Measurements from ENCODE around the gene EGFL7. TPM values are rescaled to one million over a fixed set of nuclear protein-coding genes. Genes with fewer than 3 reads are reported as not detected.

Gene EGFL7
- polyA plus RNA-seq, 1 experiment: 3.9 TPM

DNA sequence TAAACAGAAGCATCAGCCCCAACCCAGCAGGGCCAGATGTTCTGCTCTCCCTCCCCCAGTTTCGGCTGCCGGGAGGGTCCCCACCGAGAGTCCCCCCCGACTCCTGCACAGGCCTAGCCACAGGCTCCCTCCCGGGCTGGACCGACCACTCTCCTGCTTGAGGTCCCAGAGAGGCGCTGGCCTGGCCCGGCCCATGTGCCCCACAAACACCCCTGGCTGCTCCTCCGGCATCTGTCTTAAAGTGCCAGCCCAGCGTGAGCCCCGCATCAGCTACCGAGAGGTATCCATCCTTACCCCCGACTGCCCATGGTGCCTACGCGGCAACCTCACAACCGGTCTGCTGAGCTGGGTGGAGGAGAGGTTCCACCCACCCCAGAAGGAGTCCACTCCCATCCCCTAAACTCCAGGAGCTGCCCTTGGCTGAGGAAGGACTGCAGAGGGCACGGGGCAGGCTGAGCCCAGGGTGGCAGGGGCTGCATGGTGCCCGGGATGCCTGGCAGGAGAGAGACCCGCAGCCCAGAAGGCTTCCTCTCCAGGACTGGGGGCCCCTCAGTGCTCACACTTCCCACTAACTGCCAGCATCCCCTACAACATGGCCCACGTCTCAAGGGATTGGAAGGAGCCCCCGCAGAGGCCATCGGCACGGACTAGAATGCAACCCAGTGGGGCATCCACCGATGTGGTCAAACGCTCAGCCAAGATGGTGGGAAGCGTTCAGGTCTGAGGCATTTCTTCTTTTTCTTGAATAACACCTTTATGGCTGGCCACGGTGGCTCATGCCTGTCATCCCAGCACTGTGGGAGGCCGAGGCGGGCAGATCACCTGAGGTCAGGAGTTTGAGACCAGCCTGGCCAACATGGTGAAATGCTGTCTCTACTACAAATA, 15.6 kb upstream of the EGFL7 start:
- CTCF ChIA-PET: interaction anchor here (0.7 to 6.0 kb wide), 2 partner anchors 161 to 986 kb away, joined by 5 to 55 read pairs; no protein-coding TSS in a partner anchor
- H3K27ac ChIP-seq (ENCODE audit: low read depth, low read length): no peak overlapping the region

DNA sequence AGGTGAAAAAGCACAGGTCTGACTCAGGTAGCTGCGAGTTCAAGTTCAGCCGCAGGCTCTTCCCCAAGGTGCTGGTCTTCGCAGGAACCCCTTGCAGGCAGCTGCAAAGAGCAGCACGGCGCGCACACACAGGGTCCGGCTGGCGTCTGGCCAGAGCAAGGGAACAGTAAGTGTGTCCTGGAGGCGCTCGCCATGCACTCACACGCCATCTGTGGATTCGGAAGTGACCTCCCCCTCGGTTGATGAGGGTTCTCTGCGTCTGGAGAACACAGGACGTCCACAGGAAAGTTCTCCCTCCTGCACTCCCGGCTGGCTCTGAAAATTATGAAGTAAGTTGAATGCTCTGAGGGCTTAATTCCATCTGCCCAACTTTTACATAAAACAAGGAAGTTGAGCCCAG, 14.0 kb upstream of the EGFL7 start:
- ChIA-PET POLR2A (no interaction called here), CTCF (no interaction called here)
- Histone ChIP-seq H3K4me3 (ENCODE audit: low read depth, low read length) (no peak overlapping the region), H3K27ac (ENCODE audit: low read depth, low read length) (no peak overlapping the region), H3K27me3 (ENCODE audit: control insufficient read depth, insufficient read depth, low read length) (peaks cover 18% of the 10 kb centered on the region), H3K9me3 (ENCODE audit: control insufficient read depth, insufficient read depth, low read length) (no peaks in the 10 kb centered on the region; the same call in 1 of the 2 replicates)
- TF ChIP-seq, protein P1, sequence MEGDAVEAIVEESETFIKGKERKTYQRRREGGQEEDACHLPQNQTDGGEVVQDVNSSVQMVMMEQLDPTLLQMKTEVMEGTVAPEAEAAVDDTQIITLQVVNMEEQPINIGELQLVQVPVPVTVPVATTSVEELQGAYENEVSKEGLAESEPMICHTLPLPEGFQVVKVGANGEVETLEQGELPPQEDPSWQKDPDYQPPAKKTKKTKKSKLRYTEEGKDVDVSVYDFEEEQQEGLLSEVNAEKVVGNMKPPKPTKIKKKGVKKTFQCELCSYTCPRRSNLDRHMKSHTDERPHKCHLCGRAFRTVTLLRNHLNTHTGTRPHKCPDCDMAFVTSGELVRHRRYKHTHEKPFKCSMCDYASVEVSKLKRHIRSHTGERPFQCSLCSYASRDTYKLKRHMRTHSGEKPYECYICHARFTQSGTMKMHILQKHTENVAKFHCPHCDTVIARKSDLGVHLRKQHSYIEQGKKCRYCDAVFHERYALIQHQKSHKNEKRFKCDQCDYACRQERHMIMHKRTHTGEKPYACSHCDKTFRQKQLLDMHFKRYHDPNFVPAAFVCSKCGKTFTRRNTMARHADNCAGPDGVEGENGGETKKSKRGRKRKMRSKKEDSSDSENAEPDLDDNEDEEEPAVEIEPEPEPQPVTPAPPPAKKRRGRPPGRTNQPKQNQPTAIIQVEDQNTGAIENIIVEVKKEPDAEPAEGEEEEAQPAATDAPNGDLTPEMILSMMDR (IDR thresholded peaks at IDR 0.05; ENCODE audit: low read depth, low read length): no peak
- no peak for DNase-seq (ENCODE audit: low read depth, low spot score)

More for the DNA sequence above, 15.6 kb upstream of the EGFL7 start:
- TF ChIP-seq, protein P1 (IDR thresholded peaks at IDR 0.05; ENCODE audit: low read depth, low read length): no peak
- Histone ChIP-seq H3K4me3 (ENCODE audit: low read depth, low read length) (no peak overlapping the region), H3K27me3 (ENCODE audit: control insufficient read depth, insufficient read depth, low read length) (peaks cover 21% of the 10 kb centered on the region), H3K9me3 (ENCODE audit: control insufficient read depth, insufficient read depth, low read length) (no peaks in the 10 kb centered on the region; the same call in 1 of the 2 replicates)
- DNase-seq (ENCODE audit: low read depth, low spot score): no peak
- POLR2A ChIA-PET: no interaction called here

DNA sequence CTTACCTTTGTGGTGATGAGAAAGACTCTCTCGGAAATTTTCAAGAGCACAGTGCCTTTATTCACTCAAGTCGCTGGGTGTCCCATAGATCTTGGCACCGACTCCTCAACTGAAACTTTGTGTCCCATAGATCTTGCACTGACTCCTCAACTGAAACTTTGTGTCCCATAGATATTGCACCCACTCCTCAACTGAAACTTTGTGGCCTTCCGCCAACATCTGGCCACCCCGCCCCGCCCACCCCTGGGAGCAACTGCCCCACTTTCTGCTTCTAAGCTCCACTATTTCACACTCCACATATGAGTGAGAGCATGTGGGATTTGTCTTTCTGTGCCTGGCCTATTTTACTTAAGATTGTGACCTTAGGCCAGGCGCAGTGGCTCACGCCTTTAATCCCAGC, 12.7 kb upstream of the EGFL7 start:
- CTCF ChIA-PET: interaction anchor here (1.2 kb wide), 1 partner anchor 166 kb away, joined by 3 read pairs; no protein-coding TSS in a partner anchor
- no peak for DNase-seq (ENCODE audit: low read depth, low spot score)
- H3K9me3 ChIP-seq (ENCODE audit: control insufficient read depth, insufficient read depth, low read length): no peaks in the 10 kb centered on the region; the same call in 1 of the 2 replicates
- H3K4me3 ChIP-seq (ENCODE audit: low read depth, low read length): no peak overlapping the region
- peaks cover 14% of the 10 kb centered on the region for H3K27me3 ChIP-seq (ENCODE audit: control insufficient read depth, insufficient read depth, low read length)
- TF ChIP-seq, protein P1 (IDR thresholded peaks at IDR 0.05; ENCODE audit: low read depth, low read length): no peak
- POLR2A ChIA-PET: no interaction called here
- H3K27ac ChIP-seq (ENCODE audit: low read depth, low read length): no peak overlapping the region

DNA sequence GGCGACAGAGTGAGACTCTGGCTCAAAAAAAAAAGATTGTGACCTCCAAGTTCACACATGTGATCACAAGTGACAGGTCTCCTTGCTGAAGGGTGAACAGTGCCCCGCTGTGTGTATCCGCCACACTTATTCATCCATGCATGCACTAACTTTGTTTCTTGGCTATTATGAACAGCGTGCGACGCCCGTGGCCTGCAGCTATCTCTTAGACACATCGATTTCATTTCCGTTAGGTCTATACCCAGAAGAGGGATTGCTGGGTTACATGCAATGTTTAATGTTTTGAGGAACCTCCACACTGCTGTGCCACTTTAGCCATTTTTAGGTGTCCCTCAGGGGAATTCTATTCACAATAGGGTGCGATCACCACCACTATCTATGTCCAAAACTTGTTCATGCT, 12.1 kb upstream of the EGFL7 start:
- Histone ChIP-seq H3K9me3 (ENCODE audit: control insufficient read depth, insufficient read depth, low read length) (no peaks in the 10 kb centered on the region; the same call in 1 of the 2 replicates), H3K4me3 (ENCODE audit: low read depth, low read length) (no peak overlapping the region), H3K27ac (ENCODE audit: low read depth, low read length) (no peak overlapping the region), H3K27me3 (ENCODE audit: control insufficient read depth, insufficient read depth, low read length) (peaks cover 14% of the 10 kb centered on the region)
- ChIA-PET CTCF (no interaction called here), POLR2A (no interaction called here)
- no peak for DNase-seq (ENCODE audit: low read depth, low spot score)
- TF ChIP-seq, protein P1 (IDR thresholded peaks at IDR 0.05; ENCODE audit: low read depth, low read length): no peak

DNA sequence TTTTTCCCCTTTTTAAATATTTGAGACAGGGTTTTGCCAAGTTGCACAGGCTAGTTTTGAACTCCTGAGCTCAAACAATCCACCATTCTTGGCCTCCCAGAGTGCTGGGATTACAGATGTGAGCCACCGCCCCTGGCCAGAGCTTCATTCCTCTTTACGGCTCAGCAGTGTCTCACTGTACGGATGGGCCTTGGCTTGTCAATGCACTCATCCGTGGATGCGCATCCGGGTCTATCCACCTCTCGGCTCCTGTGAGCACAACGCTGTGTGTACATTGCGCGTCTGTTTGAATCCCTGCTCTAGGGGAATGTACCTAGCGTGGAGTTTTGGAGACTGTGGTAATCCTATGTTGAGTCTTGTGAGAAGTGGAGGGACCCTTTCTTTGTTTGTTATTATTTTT, 10.9 kb upstream of the EGFL7 start:
- Histone ChIP-seq H3K27ac (ENCODE audit: low read depth, low read length) (no peak overlapping the region), H3K4me3 (ENCODE audit: low read depth, low read length) (no peak overlapping the region), H3K9me3 (ENCODE audit: control insufficient read depth, insufficient read depth, low read length) (no peaks in the 10 kb centered on the region; the same call in 1 of the 2 replicates), H3K27me3 (ENCODE audit: control insufficient read depth, insufficient read depth, low read length) (peaks cover 12% of the 10 kb centered on the region)
- POLR2A ChIA-PET: no interaction called here
- TF ChIP-seq, protein P1 (IDR thresholded peaks at IDR 0.05; ENCODE audit: low read depth, low read length): no peak
- CTCF ChIA-PET: interaction anchor here (0.6 kb wide), 1 partner anchor 20 kb away, joined by 4 read pairs; no protein-coding TSS in a partner anchor
- no peak for DNase-seq (ENCODE audit: low read depth, low spot score)
